Psoas muscle (tissue), 8 donors: Measurements from ENCODE around the gene JMJD7. TPM values are rescaled to one million over a fixed set of nuclear protein-coding genes. Genes with fewer than 3 reads are reported as not detected.

Experiments
- ATAC-seq, 4 donors: fragments of 200-7000 bp; cut with Tn5 transposase; one replicate each; pipeline ENCODE4 v1.9.1; 2020; ENCODE audit warnings: moderate library complexity in 3 of 4, mild to moderate bottlenecking in 2 of 4
- DNase-seq, 2 donors: peaks; one replicate each; pipeline ENCODE4 v3.0.0-alpha.2; 2020
- H3K27ac ChIP-seq: fragments of 200-600 bp; one replicate; pipeline ENCODE4 v1.8.0; 2022
- H3K27me3 ChIP-seq, 3 donors: fragments of 200-600 bp in 1 of 3; one replicate each; pipeline versions ENCODE4 v1.6.1 to v1.8.0; 2013 to 2022; ENCODE audit warnings: low read length in 2 of 3, mild to moderate bottlenecking in 2 of 3, moderate library complexity in 1 of 3; ENCODE audit not compliant: insufficient read depth in 3 of 3
- H3K36me3 ChIP-seq, 2 donors: fragments of 200-600 bp in 1 of 2; one replicate each; pipeline versions ENCODE4 v1.6.1 to v1.8.0; 2013 to 2022; ENCODE audit warnings: low read depth in 1 of 2, mild to moderate bottlenecking in 1 of 2, moderate library complexity in 1 of 2; ENCODE audit not compliant: insufficient read depth in 1 of 2
- H3K4me1 ChIP-seq: fragments of 200-600 bp; one replicate; pipeline ENCODE4 v1.8.0; 2022
- H3K4me3 ChIP-seq: fragments of 200-600 bp; one replicate; pipeline ENCODE4 v1.8.0; 2022; ENCODE audit warnings: mild to moderate bottlenecking
- H3K9me3 ChIP-seq: fragments of 200-600 bp; one replicate; pipeline ENCODE4 v1.8.0; 2022
- CTCF ChIP-seq: fragments of 200-600 bp; IDR thresholded peaks from one replicate; pipeline ENCODE4 v1.8.0; 2022; ENCODE audit warnings: antibody characterized with exemption
- WGBS, 3 donors: extraction: QIAGEN DNeasy Blood & Tissue Kit; methylation state at CpG; one replicate each; pipeline versions ENCODE4 v1.1.6 to v1.1.7; 2013; 5-methylcytosine and 5-hydroxymethylcytosine counted together
- intact Hi-C, 2 donors: fragments of 100-400 bp; cut with DNase I; formaldehyde crosslinking; loops; one replicate each; pipeline versions ENCODE4 v1.11.0 to v1.14.2; 2022
- polyA plus RNA-seq, 3 donors: library from polyadenylated mRNA; stranded (reverse); fragments of 200-250 nt; gene quantifications; one replicate each; pipeline ENCODE4 v1.2.3, GENCODE V29; 2013
- total RNA-seq, 4 donors: library from RNA; stranded (reverse); fragmentation: NEBNext Ultra II Directional in 2 of 4; extraction: Animal tissue kit (Norgen Biotek cat#: 25700) in 2 of 4; gene quantifications; one replicate each; pipeline versions ENCODE4 v1.2.1 to v1.2.4, GENCODE V29; 2021 to 2023
- donor health status: healthy with polysubstance abuse.
- donor health status: DM: no; HTN: no; CAD: no; lungs with moderate emphysema.
- donor health status: Bipolar disorder and iron deficiency.
- donor health status: healthy.
- donor health status: DM: yes; HTN: yes; CAD: no.
- donor health status: DM: no; HTN: no; CAD: no.
- donor health status: DM: no; HTN: no; CAD: no.
- donor health status: DM: yes; HTN: yes; CAD: no.

Gene JMJD7
- total and polyA plus RNA-seq, 7 donors, result 4.4 to 8.0 (median 6.4) TPM

DNA sequence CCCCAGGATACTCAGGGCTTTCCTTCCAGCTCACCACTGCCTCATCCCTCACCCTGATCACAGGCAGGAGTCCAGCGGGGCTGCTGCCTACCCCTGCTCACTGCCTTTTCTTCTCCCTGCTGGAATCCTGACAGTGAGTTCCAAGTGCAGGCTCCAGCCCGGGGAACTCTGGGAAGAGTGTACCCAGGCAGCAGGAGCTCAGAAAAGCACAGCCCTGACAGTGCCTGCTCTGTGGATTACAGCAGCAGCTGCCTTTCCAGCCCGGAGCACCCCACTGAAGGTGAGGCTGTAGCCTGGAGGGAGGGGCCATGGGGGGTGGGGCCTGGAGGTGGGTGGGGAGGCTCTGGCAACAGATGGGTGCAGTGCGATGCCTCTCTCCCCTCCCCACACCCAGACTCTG, 6.1 kb upstream of the JMJD7 start:
- 80 to 83% (median 82%) methylated on average over 4 of the region's 4 CpGs for WGBS, 3 donors
- DNase-seq, result no peak
- intact Hi-C loops, result no loop called here

DNA sequence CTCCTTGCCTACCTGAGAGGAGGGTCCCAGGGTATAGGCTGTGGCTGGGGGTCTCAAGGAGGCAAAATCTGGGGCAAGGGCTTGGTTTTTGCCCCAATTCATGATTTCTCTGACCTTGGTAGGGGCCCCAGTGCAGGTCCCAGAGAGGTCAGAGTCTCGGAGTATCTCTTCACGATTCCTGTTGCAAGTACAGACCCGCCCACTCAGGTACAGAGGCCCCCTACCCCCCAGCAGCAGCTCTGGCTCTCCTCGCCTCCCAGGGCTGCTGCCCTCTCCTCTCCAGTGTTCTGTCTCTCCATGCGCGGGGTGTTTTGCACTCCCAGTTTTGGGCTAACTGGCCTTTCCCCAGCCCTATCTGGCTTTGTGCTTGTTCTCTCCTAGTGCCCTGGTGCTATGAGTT, 5.4 kb upstream of the JMJD7 start:
- intact Hi-C loops, result no loop called here

More for the DNA sequence above, 6.1 kb upstream of the JMJD7 start:
- H3K4me3 ChIP-seq, result no peak overlapping the region
- peaks cover 0 to 86% of the 10 kb centered on the region in 2 donors for H3K36me3 ChIP-seq
- no peaks in the 10 kb centered on the region for H3K9me3 ChIP-seq
- H3K27me3 ChIP-seq, result no peaks in the 10 kb centered on the region
- no peak overlapping the region for H3K27ac ChIP-seq
- no peak for ATAC-seq
- TF ChIP-seq CTCF, result no peak
- H3K4me1 ChIP-seq, result no peaks in the 10 kb centered on the region

DNA sequence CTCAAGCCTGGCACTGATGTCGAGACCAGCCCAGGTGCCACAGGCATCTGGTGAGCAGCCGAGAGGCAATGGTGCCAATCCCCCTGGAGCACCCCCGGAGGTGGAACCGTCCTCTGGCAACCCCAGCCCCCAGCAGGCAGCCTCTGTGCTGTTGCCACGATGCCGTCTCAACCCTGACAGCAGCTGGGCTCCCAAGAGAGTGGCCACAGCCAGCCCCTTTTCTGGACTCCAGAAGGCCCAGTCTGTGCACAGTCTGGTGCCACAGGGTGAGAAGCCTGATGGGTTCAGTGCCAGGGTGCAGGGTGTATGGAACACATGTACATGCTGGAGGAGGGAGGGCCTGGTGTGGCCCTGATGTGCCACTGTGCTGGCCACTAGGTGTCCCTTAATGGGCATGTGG, 4.9 kb upstream of the JMJD7 start:
- peaks cover 0 to 75% of the 10 kb centered on the region in 2 donors for H3K36me3 ChIP-seq
- H3K4me3 ChIP-seq, result no peak overlapping the region
- DNase-seq (no peak), ATAC-seq (no peak)
- TF ChIP-seq CTCF, result no peak
- peaks cover 3% of the 10 kb centered on the region for H3K4me1 ChIP-seq
- 64 to 82% (median 80%) methylated on average over 6 of the region's 6 CpGs for WGBS, 3 donors
- H3K27ac ChIP-seq, result no peak overlapping the region
- intact Hi-C loops, result no loop called here
- H3K27me3 ChIP-seq, result no peaks in the 10 kb centered on the region
- H3K9me3 ChIP-seq, result no peaks in the 10 kb centered on the region

More for the DNA sequence above, 5.4 kb upstream of the JMJD7 start:
- no peaks in the 10 kb centered on the region for H3K9me3 ChIP-seq
- no peaks in the 10 kb centered on the region for H3K27me3 ChIP-seq
- TF ChIP-seq CTCF, result no peak
- peaks cover 3% of the 10 kb centered on the region for H3K4me1 ChIP-seq
- WGBS, 3 donors, result 93 to 98% (median 96%) methylated on average over 6 of the region's 6 CpGs
- H3K4me3 ChIP-seq, result no peak overlapping the region
- ATAC-seq (no peak), DNase-seq (no peak)
- no peak overlapping the region for H3K27ac ChIP-seq
- peaks cover 0 to 80% of the 10 kb centered on the region in 2 donors for H3K36me3 ChIP-seq

DNA sequence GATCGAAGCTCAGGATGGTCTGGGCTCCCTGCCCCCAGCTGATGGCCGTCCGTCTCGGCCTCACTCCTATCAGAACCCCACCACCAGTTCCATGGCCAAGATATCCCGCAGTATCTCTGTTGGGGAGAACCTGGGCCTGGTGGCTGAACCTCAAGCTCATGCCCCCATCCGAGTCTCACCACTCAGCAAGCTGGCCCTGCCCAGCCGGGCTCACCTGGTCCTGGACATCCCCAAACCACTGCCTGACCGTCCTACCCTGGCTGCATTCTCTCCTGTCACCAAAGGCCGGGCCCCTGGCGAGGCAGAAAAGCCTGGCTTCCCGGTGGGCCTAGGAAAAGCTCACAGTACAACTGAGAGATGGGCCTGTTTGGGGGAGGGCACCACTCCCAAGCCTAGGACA, 4.4 kb upstream of the JMJD7 start:
- 91 to 96% (median 91%) methylated on average over 10 to 11 of the region's 11 CpGs for WGBS, 3 donors
- H3K9me3 ChIP-seq, result no peaks in the 10 kb centered on the region
- DNase-seq (no peak), ATAC-seq (no peak)
- TF ChIP-seq CTCF, result no peak
- no peak overlapping the region for H3K27ac ChIP-seq
- H3K4me1 ChIP-seq, result peaks cover 4% of the 10 kb centered on the region
- H3K36me3 ChIP-seq, result peaks cover 0 to 69% of the 10 kb centered on the region in 2 donors
- no peaks in the 10 kb centered on the region for H3K27me3 ChIP-seq
- intact Hi-C loops, result no loop called here
- H3K4me3 ChIP-seq, result no peak overlapping the region

GRCh38 chr15:41824062-41824745, 3.7 kb upstream of the JMJD7 start:
- no peak for TF ChIP-seq CTCF
- Histone ChIP-seq H3K4me3 (no peak overlapping the region), H3K9me3 (no peaks in the 10 kb centered on the region), H3K27me3 (no peaks in the 10 kb centered on the region), H3K36me3 (peaks cover 0 to 62% of the 10 kb centered on the region in 2 donors), H3K27ac (no peak overlapping the region), H3K4me1 (peaks cover 11% of the 10 kb centered on the region)
- ATAC-seq (no peak), DNase-seq (peak in 1 of 2 donors; percentile 12)
- intact Hi-C loops, result no loop called here
- 93 to 94% (median 94%) methylated on average over 19 of the region's 19 CpGs for WGBS, 3 donors
